ENCODE data around the gene RHOF. TPM values are rescaled to one million over a fixed set of nuclear protein-coding genes. Genes with fewer than 3 reads are reported as not detected.

RHOF gene
- total RNA-seq, 6 experiments from 2014 or later: 3.2 to 4.2 (median 3.6) TPM

- Mint-ChIP-seq H3K4me1 (ENCODE audit: low read depth) (peaks cover 45% of the 10 kb centered on the region), H3K4me3 (no peak overlapping the region), H3K9me3 (no peaks in the 10 kb centered on the region), H3K36me3 (ENCODE audit: low read depth) (peaks cover 26% of the 10 kb centered on the region), H3K27ac (no peak overlapping the region), H3K27me3 (ENCODE audit: insufficient read depth) (peaks cover 2% of the 10 kb centered on the region; the same call in 1 of the 2 replicates)
- no peak for DNase-seq
- TF ChIP-seq, protein P1, sequence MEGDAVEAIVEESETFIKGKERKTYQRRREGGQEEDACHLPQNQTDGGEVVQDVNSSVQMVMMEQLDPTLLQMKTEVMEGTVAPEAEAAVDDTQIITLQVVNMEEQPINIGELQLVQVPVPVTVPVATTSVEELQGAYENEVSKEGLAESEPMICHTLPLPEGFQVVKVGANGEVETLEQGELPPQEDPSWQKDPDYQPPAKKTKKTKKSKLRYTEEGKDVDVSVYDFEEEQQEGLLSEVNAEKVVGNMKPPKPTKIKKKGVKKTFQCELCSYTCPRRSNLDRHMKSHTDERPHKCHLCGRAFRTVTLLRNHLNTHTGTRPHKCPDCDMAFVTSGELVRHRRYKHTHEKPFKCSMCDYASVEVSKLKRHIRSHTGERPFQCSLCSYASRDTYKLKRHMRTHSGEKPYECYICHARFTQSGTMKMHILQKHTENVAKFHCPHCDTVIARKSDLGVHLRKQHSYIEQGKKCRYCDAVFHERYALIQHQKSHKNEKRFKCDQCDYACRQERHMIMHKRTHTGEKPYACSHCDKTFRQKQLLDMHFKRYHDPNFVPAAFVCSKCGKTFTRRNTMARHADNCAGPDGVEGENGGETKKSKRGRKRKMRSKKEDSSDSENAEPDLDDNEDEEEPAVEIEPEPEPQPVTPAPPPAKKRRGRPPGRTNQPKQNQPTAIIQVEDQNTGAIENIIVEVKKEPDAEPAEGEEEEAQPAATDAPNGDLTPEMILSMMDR (IDR thresholded peaks at IDR 0.05): no peak
These were observed 15.1 kb upstream of the RHOF start for GRCh38 chr12:121808623-121809022.

GRCh38 chr12:121807642-121808347 lies 14.3 kb upstream of the RHOF start:
- no peaks in the 10 kb centered on the region; the same call in none of the 2 replicates for H3K27me3 Mint-ChIP-seq (ENCODE audit: insufficient read depth)
- no peaks in the 10 kb centered on the region for H3K9me3 Mint-ChIP-seq
- peaks cover 38% of the 10 kb centered on the region for H3K4me1 Mint-ChIP-seq (ENCODE audit: low read depth)
- H3K36me3 Mint-ChIP-seq (ENCODE audit: low read depth): peaks cover 23% of the 10 kb centered on the region
- H3K27ac Mint-ChIP-seq: no peak overlapping the region
- no peak for DNase-seq
- H3K4me3 Mint-ChIP-seq: peak overlapping the region; percentile 93; the same call in 1 of the 2 replicates
- TF ChIP-seq, protein P1 (IDR thresholded peaks at IDR 0.05): no peak

GRCh38 chr12:121806546-121807423 lies 13.3 kb upstream of the RHOF start:
- H3K4me1 Mint-ChIP-seq (ENCODE audit: low read depth): peaks cover 41% of the 10 kb centered on the region
- DNase-seq: no peak
- TF ChIP-seq, protein P1 (IDR thresholded peaks at IDR 0.05): no peak
- peaks cover 23% of the 10 kb centered on the region for H3K36me3 Mint-ChIP-seq (ENCODE audit: low read depth)
- peak overlapping the region; percentile 94 for H3K27ac Mint-ChIP-seq
- H3K9me3 Mint-ChIP-seq: no peaks in the 10 kb centered on the region
- no peaks in the 10 kb centered on the region; the same call in none of the 2 replicates for H3K27me3 Mint-ChIP-seq (ENCODE audit: insufficient read depth)
- H3K4me3 Mint-ChIP-seq: peak overlapping the region; percentile 93

- no peaks in the 10 kb centered on the region; the same call in none of the 2 replicates for H3K27me3 Mint-ChIP-seq (ENCODE audit: insufficient read depth)
- peak overlapping the region; percentile 93 for H3K4me3 Mint-ChIP-seq
- H3K36me3 Mint-ChIP-seq (ENCODE audit: low read depth): peaks cover 23% of the 10 kb centered on the region
- TF ChIP-seq, protein P1 (IDR thresholded peaks at IDR 0.05): no peak
- peak overlapping the region; percentile 94 for H3K27ac Mint-ChIP-seq
- H3K4me1 Mint-ChIP-seq (ENCODE audit: low read depth): peaks cover 41% of the 10 kb centered on the region
- no peak for DNase-seq
- no peaks in the 10 kb centered on the region for H3K9me3 Mint-ChIP-seq
These were observed 12.6 kb upstream of the RHOF start for GRCh38 chr12:121806009-121806545.

DNA sequence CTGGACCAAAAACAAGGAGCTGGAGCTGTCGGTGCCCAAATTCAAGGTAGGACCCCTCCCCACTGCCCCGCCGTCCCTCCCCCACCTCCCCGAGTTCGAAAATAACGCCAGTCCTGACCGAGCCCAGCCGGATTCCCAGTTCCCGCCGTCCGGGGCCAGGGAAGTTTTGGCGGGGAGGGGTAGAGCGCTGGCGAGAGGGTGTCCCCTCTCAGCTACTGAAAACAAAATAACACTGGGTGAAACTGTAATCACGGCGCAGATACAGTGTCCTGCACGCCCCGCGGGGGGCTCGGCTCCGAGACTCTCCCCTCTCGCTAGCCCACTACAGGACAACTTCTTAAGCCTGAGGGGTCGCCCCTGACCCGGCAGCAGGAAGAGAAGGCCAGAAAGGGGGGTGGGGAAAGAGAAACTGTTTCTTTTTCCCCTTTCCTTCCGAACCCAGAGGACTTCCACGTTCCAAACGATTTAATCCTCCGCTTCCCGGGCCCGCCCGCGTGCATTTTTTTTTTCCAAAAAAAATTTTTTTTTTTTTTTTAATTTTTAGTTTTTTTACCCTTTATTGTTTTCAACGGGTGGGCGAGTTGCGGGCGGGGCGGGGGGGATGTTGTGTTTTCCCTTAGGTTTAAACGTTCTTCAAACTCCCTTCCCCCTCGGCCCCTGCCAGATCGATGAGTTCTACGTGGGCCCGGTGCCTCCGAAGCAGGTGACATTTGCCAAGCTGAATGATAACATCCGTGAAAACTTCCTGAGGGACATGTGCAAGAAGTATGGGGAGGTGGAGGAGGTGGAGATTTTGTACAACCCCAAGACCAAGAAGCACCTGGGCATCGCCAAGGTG lies 11.9 kb upstream of the RHOF start:
- Mint-ChIP-seq H3K4me3 (peak overlapping the region; percentile 93), H3K4me1 (ENCODE audit: low read depth) (peaks cover 39% of the 10 kb centered on the region), H3K27ac (peak overlapping the region; percentile 94), H3K9me3 (no peaks in the 10 kb centered on the region), H3K36me3 (ENCODE audit: low read depth) (peaks cover 23% of the 10 kb centered on the region), H3K27me3 (ENCODE audit: insufficient read depth) (no peaks in the 10 kb centered on the region; the same call in none of the 2 replicates)
- TF ChIP-seq, protein P1 (IDR thresholded peaks at IDR 0.05): no peak
- DNase-seq: no peak
